NCI-H1417 treated with DMSO at 0.1 percent for 48 hours (cell line): Measurements from ENCODE around the gene CDH18.

Source experiments
- DNase-seq: peaks from one replicate; lab custom pipeline; 2025; lab: John Stamatoyannopoulos, UW

CDH18 gene

GRCh38 chr5:19424506-19424905 is 563.5 kb downstream of the CDH18 start:
- DNase-seq, result no peak
